GM12873 (cell line): ENCODE data around the gene HTR3D.

ENCODE experiments used
- TF ChIP-seq, protein P1 (sequence below): IDR thresholded peaks from 2 replicates; pipeline ENCODE4 v1.5.1; 2012; ENCODE audit warnings: low read depth, mild to moderate bottlenecking, moderate library complexity, low read length, control low read depth; ENCODE audit not compliant: insufficient read depth; ENCODE audit errors: missing control alignments

The HTR3D gene

DNA sequence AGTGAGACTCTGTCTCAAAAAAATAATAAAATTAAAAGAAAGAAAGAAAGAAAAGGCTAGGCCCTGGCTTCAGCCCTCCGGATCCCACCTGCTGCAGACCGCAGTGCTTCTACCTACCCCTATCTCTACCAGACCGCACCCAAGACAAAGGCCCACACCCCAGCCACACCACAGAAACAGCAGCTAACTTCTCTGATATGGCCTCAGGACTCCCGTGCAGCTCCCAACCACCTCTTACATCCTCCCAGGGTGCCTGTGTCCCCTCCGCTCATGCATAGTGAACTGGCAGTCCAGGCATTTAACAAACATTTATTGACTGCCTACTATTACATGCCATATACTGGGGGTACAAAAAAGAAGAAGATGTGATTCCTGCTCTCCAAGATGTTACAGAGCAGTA lies 14.5 kb downstream of the HTR3D start:
- TF ChIP-seq, protein P1, sequence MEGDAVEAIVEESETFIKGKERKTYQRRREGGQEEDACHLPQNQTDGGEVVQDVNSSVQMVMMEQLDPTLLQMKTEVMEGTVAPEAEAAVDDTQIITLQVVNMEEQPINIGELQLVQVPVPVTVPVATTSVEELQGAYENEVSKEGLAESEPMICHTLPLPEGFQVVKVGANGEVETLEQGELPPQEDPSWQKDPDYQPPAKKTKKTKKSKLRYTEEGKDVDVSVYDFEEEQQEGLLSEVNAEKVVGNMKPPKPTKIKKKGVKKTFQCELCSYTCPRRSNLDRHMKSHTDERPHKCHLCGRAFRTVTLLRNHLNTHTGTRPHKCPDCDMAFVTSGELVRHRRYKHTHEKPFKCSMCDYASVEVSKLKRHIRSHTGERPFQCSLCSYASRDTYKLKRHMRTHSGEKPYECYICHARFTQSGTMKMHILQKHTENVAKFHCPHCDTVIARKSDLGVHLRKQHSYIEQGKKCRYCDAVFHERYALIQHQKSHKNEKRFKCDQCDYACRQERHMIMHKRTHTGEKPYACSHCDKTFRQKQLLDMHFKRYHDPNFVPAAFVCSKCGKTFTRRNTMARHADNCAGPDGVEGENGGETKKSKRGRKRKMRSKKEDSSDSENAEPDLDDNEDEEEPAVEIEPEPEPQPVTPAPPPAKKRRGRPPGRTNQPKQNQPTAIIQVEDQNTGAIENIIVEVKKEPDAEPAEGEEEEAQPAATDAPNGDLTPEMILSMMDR = no peak

DNA sequence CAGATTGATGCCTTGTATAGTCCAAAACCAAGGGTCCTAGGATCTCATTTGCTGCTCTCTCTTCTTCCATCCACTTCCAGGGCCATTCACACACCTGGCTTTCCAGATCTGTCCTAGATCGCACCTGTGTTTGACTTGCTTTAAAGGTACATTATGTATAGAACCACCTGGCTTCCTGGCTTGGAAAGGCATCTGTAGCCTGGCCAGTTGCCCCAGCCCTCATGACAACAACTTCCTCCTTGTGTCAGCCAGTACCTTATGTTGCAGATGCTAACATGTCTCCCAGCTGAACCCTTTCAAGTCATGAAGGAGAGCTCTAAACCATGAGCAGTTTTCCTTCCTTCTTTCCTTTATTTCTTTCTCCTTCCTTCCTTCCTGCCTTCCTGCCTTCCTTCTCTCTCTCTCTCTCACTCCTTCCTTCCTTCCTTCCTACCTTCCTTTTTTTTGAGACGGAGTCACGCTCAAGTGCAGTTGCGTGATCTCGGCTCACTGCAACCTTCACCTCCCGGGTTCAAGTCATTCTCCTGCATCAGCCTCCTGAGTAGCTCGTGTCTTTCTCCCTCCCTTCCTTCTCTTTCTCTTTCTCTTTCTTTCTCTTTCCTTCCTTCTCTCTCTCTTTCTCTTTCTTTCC lies 18.8 kb downstream of the HTR3D start:
- TF ChIP-seq, protein P1 = no peak

DNA sequence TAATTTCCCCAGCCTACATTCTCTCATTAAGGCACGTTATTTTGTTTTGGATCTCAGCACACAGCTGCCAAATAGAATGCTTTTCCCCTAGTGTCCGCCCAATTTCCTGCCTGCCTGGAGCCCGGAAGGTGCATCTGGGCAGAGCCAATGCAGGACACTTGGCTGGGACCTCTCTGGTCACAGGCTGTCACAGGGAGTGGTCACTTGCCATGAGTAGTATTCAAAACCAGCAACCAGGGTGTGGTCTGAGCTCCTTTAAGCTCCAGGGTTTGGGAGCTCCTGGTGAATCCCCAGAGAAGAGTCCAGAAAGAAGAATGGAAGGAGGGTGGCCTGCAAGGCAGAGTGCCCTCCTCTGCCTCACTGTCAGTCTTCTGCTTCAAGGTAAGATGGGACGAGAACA lies 21.2 kb downstream of the HTR3D start, which contains the start of gene HTR3C:
Gene HTR3C, plus strand, starts transcription at position 281 of the 400 bp plus-strand sequence. Its CDS starts 34 bp downstream, at position 315.
- TF ChIP-seq, protein P1 = no peak

DNA sequence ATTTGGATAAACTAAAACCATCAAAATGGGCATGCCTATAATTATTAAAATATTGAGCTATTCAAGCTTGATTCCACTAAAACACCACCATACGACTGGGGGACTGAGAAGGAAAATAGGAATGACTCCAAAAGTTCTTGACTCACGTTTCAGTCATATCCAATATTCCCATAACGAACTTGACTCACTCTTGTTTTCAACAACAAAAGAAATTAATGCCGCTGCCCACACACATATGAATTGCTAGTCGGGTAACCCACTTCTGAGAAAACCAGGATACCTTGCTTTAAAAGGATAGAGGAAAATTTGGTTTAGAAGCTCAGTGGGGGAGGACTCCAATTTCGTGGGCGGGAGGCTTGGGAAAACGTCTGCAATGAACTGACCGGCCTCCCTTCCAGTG lies 26.5 kb downstream of the HTR3D start:
- TF ChIP-seq, protein P1 = no peak

DNA sequence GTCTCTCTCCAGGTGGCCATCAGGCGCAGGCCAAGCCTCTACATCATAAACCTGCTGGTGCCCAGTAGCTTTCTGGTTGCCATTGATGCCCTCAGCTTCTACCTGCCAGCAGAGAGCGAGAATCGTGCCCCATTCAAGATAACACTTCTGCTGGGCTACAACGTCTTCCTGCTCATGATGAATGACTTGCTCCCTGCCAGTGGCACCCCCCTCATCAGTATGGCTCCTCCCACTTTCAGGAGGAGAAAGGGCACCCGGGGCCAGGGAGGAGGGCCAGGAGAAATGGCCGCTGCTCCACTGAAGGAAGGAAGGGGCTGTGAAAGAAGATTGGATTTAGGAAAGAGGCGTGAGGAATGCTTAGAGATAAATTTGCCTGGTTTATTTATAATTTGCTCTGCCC lies 27.9 kb downstream of the HTR3D start:
- TF ChIP-seq, protein P1 = no peak

DNA sequence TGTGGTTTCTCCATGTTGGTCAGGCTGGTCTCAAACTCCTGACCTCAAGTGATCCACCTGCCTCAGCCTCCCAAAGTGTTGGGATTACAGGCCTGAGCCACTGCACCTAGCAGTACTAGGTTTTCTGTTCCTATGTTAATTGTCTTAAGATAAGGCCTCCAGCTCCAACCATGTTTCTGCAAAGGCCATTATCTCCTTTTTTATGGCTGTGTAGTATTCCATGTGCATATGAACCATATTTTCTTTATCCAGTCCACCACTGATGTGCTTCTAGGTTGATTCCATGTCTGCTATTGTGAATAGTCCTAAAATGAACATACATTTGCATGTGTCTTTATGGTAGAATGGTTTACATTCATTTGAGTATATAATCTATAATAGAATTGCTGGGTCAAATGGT lies 31.1 kb downstream of the HTR3D start:
- TF ChIP-seq, protein P1 = no peak

DNA sequence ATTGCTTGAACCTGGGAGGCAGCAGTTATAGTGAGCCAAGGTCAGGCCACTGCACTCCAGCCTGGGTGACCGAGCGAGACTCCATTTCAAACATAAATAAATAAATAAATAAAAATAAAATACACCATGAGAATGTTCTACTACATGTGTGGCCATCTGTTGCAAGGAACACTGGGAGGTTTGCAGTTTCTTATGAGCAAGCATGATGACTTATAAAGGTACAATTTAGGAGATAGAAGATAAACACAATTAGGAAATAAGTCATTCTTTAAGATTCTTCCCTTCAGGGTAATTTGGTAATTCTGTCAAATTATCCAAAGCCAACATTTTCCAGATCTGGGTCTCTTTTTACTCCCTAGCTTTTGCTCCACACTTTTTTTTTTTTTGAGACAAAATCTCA lies 34.7 kb downstream of the HTR3D start:
- TF ChIP-seq, protein P1 = no peak

DNA sequence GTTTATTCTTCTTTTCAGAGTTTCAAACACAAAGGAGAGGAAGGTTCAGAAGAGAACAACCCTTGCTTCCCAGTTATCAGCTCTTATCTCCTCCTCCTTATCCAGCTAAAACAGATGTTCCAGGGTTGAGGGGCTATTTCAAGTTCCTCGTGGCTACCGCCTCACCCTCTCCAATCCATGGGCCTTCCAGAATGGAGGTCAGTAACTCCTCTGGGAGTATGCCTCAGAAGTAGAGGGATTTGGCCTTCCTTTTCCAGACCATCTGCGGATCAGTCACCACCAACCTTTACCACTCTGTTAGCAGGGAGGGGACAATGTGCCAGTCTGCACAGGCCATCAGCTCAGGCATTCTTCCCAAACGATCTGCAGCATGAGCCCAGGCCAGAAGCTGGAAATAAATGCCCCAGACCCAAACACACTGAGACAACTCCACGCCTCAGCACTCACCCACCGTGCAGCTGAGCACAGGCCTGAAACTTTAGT lies 36.1 kb downstream of the HTR3D start:
- TF ChIP-seq, protein P1 = no peak
